Measurements from ENCODE around the gene IDUA. TPM values are rescaled to one million over a fixed set of nuclear protein-coding genes. Genes with fewer than 3 reads are reported as not detected.

Gene IDUA
- total and polyA plus RNA-seq, 2 of the 4 experiments (the other 2 are of a cell fraction) = 0.72 to 12.5 TPM

GRCh38 chr4:982814-983213 is 4.0 kb upstream of the IDUA start:
- H3K56ac ChIP-seq (ENCODE audit: extremely low read depth, insufficient read depth, low read length) = no peak overlapping the region
- no TSS peak for BruUV-seq (replicated peaks)
- CTCF ChIA-PET = no interaction called here
- H3K27ac ChIP-seq (ENCODE audit: insufficient read depth, low read length) = no peak overlapping the region
- H3K9ac ChIP-seq (ENCODE audit: low read depth, low read length) = no peak overlapping the region
- H3K4me1 ChIP-seq (ENCODE audit: control insufficient read depth, insufficient read depth, low read length) = peaks cover 12% of the 10 kb centered on the region; the same call in 1 of the 2 replicates
- no peak overlapping the region for H3K23ac ChIP-seq (ENCODE audit: low read depth, low read length)
- no peak overlapping the region for H2BK120ac ChIP-seq (ENCODE audit: low read depth, low read length)
- no peak overlapping the region for H2AK5ac ChIP-seq (ENCODE audit: low read depth, low read length)
- H4K20me1 ChIP-seq (ENCODE audit: insufficient read depth, low read length) = no peaks in the 10 kb centered on the region; the same call in 1 of the 2 replicates
- peaks cover 11% of the 10 kb centered on the region for H3K9me1 ChIP-seq (ENCODE audit: insufficient read depth, low read length)
- no peak for ATAC-seq (ENCODE audit: low read depth)
- no peak overlapping the region for H4K5ac ChIP-seq (ENCODE audit: low read depth, low read length)
- peaks cover 5 to 26% of the 10 kb centered on the region in 2 experiments; a peak in 1 of 4 replicates for H3K79me1 ChIP-seq (ENCODE audit: low read depth in 1 of 2, low read length in 2 of 2)
- H3K14ac ChIP-seq (replicated peaks; ENCODE audit: low read depth, low read length) = no peak overlapping the region
- H2BK15ac ChIP-seq (ENCODE audit: low read depth, low read length) = no peak overlapping the region
- H4K8ac ChIP-seq (ENCODE audit: low read depth in 2 of 2, low read length in 2 of 2) = no peak overlapping the region
- POLR2A ChIA-PET (ENCODE audit: unreplicated experiment) = no interaction called here
- in situ Hi-C loops (cut with MboI; ENCODE audit: low sequenced_read_pairs) = no loop called here
- no peak overlapping the region for H2AK9ac ChIP-seq (replicated peaks; ENCODE audit: low read depth, low read length, poor library complexity)
- H3K36me3 ChIP-seq (ENCODE audit: control insufficient read depth, insufficient read depth, low read length) = no peaks in the 10 kb centered on the region
- H2BK20ac ChIP-seq (ENCODE audit: low read depth, low read length) = no peak overlapping the region
- no peak overlapping the region for H3K4ac ChIP-seq (ENCODE audit: low read depth, low read length)
- H4K91ac ChIP-seq (ENCODE audit: insufficient read depth, low read depth, low read length) = no peak overlapping the region
- H3K18ac ChIP-seq (ENCODE audit: low read depth, low read length) = no peak overlapping the region
- H3K9me3 ChIP-seq (ENCODE audit: control insufficient read depth, insufficient read depth, low read length) = no peaks in the 10 kb centered on the region
- no peak overlapping the region for H2AFZ ChIP-seq (replicated peaks; ENCODE audit: low read length, poor library complexity)
- intact Hi-C loops (cut with micrococcal nuclease) = no loop called here
- 81% methylated on average over 7 of the region's 15 CpGs; no CpG with 5 or more reads in 1 of the 2 experiments for WGBS, 2 experiments (ENCODE audit: extremely low coverage in 2 of 2, insufficient read length in 1 of 2)
- DNase-seq = no peak
- TF ChIP-seq MXI1 (IDR thresholded peaks at IDR 0.05; ENCODE audit: borderline replicate concordance, low read depth, low read length) (no peak), SMC3 (IDR thresholded peaks at IDR 0.05; ENCODE audit: low read depth, low read length) (no peak), ELK1 (IDR thresholded peaks at IDR 0.05; ENCODE audit: borderline replicate concordance, low read depth, low read length) (no peak), FOS (IDR thresholded peaks at IDR 0.05; ENCODE audit: low read depth, low read length) (no peak), CHD1 (IDR thresholded peaks at IDR 0.05; ENCODE audit: low read depth, low read length) (no peak), MAFK (IDR thresholded peaks at IDR 0.05; ENCODE audit: low read depth, low read length) (no peak), RCOR1 (IDR thresholded peaks at IDR 0.05; ENCODE audit: insufficient replicate concordance, low read length) (no peak), CEBPB (IDR thresholded peaks at IDR 0.05; ENCODE audit: low read depth, low read length) (no peak), BHLHE40 (IDR thresholded peaks at IDR 0.05; ENCODE audit: low read depth, low read length) (no peak), NFE2L2 (IDR thresholded peaks at IDR 0.05; ENCODE audit: low read depth, low read length) (no peak), POLR2A (IDR thresholded peaks at IDR 0.05; ENCODE audit: low read depth, low read length) (no peak), MAZ (IDR thresholded peaks at IDR 0.05; ENCODE audit: borderline replicate concordance, low read depth, low read length) (no peak), RFX5 (IDR thresholded peaks at IDR 0.05; ENCODE audit: low read depth, low read length) (no peak), RAD21 (IDR thresholded peaks at IDR 0.05; ENCODE audit: low read length) (no peak)
- TF ChIP-seq, protein P1, sequence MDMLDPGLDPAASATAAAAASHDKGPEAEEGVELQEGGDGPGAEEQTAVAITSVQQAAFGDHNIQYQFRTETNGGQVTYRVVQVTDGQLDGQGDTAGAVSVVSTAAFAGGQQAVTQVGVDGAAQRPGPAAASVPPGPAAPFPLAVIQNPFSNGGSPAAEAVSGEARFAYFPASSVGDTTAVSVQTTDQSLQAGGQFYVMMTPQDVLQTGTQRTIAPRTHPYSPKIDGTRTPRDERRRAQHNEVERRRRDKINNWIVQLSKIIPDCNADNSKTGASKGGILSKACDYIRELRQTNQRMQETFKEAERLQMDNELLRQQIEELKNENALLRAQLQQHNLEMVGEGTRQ (IDR thresholded peaks at IDR 0.05; ENCODE audit: low read depth, low read length) = no peak
- TF ChIP-seq, protein P2, sequence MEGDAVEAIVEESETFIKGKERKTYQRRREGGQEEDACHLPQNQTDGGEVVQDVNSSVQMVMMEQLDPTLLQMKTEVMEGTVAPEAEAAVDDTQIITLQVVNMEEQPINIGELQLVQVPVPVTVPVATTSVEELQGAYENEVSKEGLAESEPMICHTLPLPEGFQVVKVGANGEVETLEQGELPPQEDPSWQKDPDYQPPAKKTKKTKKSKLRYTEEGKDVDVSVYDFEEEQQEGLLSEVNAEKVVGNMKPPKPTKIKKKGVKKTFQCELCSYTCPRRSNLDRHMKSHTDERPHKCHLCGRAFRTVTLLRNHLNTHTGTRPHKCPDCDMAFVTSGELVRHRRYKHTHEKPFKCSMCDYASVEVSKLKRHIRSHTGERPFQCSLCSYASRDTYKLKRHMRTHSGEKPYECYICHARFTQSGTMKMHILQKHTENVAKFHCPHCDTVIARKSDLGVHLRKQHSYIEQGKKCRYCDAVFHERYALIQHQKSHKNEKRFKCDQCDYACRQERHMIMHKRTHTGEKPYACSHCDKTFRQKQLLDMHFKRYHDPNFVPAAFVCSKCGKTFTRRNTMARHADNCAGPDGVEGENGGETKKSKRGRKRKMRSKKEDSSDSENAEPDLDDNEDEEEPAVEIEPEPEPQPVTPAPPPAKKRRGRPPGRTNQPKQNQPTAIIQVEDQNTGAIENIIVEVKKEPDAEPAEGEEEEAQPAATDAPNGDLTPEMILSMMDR (conservative IDR thresholded peaks at IDR 0.05; ENCODE audit: low read depth, low read length) = no peak
- dilution Hi-C loops (cut with HindIII; ENCODE audit: low sequenced_read_pairs, unreplicated experiment) = no loop called here
- H3K27me3 ChIP-seq (ENCODE audit: control insufficient read depth, insufficient read depth, low read length) = no peaks in the 10 kb centered on the region
- H3K4me3 ChIP-seq (ENCODE audit: insufficient read depth, low read depth, low read length) = no peak overlapping the region
- no peak overlapping the region for H2BK5ac ChIP-seq (ENCODE audit: low read depth, low read length, poor library complexity, severe bottlenecking)
- no peak overlapping the region for H3K4me2 ChIP-seq (ENCODE audit: low read depth, low read length)
